Adrenal gland (tissue), 12 donors: ENCODE measurements around the gene VDAC2. TPM values are rescaled to one million over a fixed set of nuclear protein-coding genes. Genes with fewer than 3 reads are reported as not detected.

ENCODE experiments used
- DNase-seq, 7 donors: peaks; one replicate each; pipeline ENCODE4 v3.0.0-alpha.2; 2019 to 2020
- H3K27ac ChIP-seq, 5 donors: fragments of 200-600 bp; sonication (generic) in 4 of 5; 1 replicate in 3 of 5; 2 replicates in 2 of 5; pipeline versions ENCODE4 v1.5.1 to v1.8.0; 2016 to 2020; ENCODE audit warnings: mild to moderate bottlenecking in 1 of 5
- H3K27me3 ChIP-seq: fragments of 200-600 bp; 2 replicates; pipeline ENCODE4 v1.8.0; 2021
- H3K36me3 ChIP-seq, 2 donors: fragments of 200-600 bp; replicated peaks in 1 of 2; 1 replicate in 1 of 2; 2 replicates in 1 of 2; pipeline versions ENCODE4 v1.5.1 to v1.8.0; 2018 to 2022
- H3K4me1 ChIP-seq, 2 donors: fragments of 200-600 bp; replicated peaks in 1 of 2; 1 replicate in 1 of 2; 2 replicates in 1 of 2; pipeline versions ENCODE4 v1.5.1 to v1.8.0; 2018 to 2021
- H3K4me3 ChIP-seq, 4 donors: fragments of 200-600 bp; sonication (generic) in 3 of 4; one replicate each; pipeline ENCODE4 v1.5.1; 2016 to 2018
- H3K9me3 ChIP-seq, 3 donors: fragments of 200-600 bp; sonication (generic) in 1 of 3; replicated peaks in 1 of 3; 1 replicate in 2 of 3; 2 replicates in 1 of 3; pipeline versions ENCODE4 v1.5.1 to v1.8.0; 2016 to 2021
- POLR2A ChIP-seq, 2 donors: fragments of 450-650 bp; IDR thresholded peaks; one replicate each; pipeline ENCODE4 v1.6.1; 2017; ENCODE audit warnings: antibody characterized with exemption in 2 of 2, mild to moderate bottlenecking in 2 of 2, moderate library complexity in 1 of 2
- WGBS, 4 donors: extraction: QIAGEN DNeasy Blood & Tissue Kit in 2 of 4; methylation state at CpG; one replicate each; pipeline versions ENCODE4 v1.1.5 to v1.1.7; 2013 to 2017; 5-methylcytosine and 5-hydroxymethylcytosine counted together
- intact Hi-C, 2 donors: fragments of 100-400 bp; cut with DNase I; formaldehyde crosslinking; loops; one replicate each; pipeline versions ENCODE4 v1.14.1 to v1.15.0; 2022 to 2023
- polyA plus RNA-seq, 3 donors: library from polyadenylated mRNA; stranded (reverse); fragments of 200-250 nt in 2 of 3; fragments of 350-450 nt in 1 of 3; fragmentation: Illumina TruSeq in 1 of 3; extraction: RNeasy Lipid Tissue Mini Kit (QIAGEN cat#74804) in 1 of 3; gene quantifications; one replicate each; pipeline ENCODE4 v1.2.3, GENCODE V29; 2013 to 2014
- total RNA-seq, 9 donors: library from RNA; depleted of rRNA in 4 of 9; stranded (reverse); fragments of >200 nt in 4 of 9; fragments of 120-200 nt in 1 of 9; fragmentation: NEBNext Ultra II Directional in 1 of 9; extraction: Animal tissue kit (Norgen Biotek cat#: 25700) in 1 of 9; gene quantifications; one replicate each; pipeline versions ENCODE4 v1.1.0 to v1.2.4, GENCODE V29; 2013 to 2023
- TF ChIP-seq, protein P1 (sequence below), 6 experiments: fragments of 450-650 bp in 4 of 6; fragments of 200-600 bp in 2 of 6; sonication (generic) in 1 of 6; IDR thresholded peaks; 1 replicate in 5 of 6; 2 replicates in 1 of 6; pipeline versions ENCODE4 v1.5.1 to v1.8.0; 2016 to 2021; ENCODE audit warnings: antibody characterized with exemption in 6 of 6, mild to moderate bottlenecking in 2 of 6, moderate library complexity in 1 of 6
- donor health status: healthy with polysubstance abuse.
- donor health status: Bipolar disorder and iron deficiency.
- donor health status: DM: yes; HTN: yes; CAD: no.
- donor health status: DM: no; HTN: no; CAD: no.
- donor health status: DM: no; HTN: no; CAD: no.
- donor health status: DM: yes; HTN: yes; CAD: no.

Gene VDAC2
- total and polyA plus RNA-seq, 12 donors, result 83.2 to 297 (median 183) TPM

DNA sequence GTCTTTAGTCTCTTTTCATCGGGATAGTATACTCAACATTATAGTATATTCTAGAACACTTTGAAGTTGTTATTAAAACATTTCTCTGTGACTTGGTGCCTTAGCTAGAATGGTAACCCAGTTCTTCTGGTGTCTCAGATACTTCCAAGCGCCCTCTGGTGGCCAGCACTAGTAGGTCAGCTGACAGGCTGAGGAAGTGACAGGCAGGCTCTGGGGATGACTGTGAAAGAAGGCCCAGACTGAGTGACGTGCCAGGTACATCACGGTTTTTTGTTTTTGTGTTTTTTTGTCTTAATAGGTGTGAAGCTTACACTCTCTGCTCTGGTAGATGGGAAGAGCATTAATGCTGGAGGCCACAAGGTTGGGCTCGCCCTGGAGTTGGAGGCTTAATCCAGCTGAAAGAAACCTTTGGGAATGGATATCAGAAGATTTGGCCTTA lies 20.0 kb downstream of the VDAC2 start:
- TF ChIP-seq, protein P1, sequence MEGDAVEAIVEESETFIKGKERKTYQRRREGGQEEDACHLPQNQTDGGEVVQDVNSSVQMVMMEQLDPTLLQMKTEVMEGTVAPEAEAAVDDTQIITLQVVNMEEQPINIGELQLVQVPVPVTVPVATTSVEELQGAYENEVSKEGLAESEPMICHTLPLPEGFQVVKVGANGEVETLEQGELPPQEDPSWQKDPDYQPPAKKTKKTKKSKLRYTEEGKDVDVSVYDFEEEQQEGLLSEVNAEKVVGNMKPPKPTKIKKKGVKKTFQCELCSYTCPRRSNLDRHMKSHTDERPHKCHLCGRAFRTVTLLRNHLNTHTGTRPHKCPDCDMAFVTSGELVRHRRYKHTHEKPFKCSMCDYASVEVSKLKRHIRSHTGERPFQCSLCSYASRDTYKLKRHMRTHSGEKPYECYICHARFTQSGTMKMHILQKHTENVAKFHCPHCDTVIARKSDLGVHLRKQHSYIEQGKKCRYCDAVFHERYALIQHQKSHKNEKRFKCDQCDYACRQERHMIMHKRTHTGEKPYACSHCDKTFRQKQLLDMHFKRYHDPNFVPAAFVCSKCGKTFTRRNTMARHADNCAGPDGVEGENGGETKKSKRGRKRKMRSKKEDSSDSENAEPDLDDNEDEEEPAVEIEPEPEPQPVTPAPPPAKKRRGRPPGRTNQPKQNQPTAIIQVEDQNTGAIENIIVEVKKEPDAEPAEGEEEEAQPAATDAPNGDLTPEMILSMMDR (IDR thresholded peaks at IDR 0.05), result peak; percentile 87 to 94 (median 92)
- TF ChIP-seq POLR2A (IDR thresholded peaks at IDR 0.05), result no peak
- intact Hi-C loops, result loop anchor here (5.0 to 10.0 kb wide), 4 partner anchors 43 to 986 kb away; partner anchors contain the start of gene SAMD8 (in 1 of the 2)
- no peak overlapping the region for H3K4me3 ChIP-seq
- peaks cover 25 to 53% of the 10 kb centered on the region in 2 donors for H3K4me1 ChIP-seq
- whole genome bisulfite sequencing, 4 donors, result 24 to 26% (median 25%) methylated on average over 5 of the region's 5 CpGs
- H3K9me3 ChIP-seq, result no peaks in the 10 kb centered on the region
- peak overlapping the region in 2 of 5 donors; percentile 11 to 35 for H3K27ac ChIP-seq
- no peaks in the 10 kb centered on the region for H3K27me3 ChIP-seq
- peaks cover 0 to 40% of the 10 kb centered on the region in 2 donors for H3K36me3 ChIP-seq
- DNase-seq, result peak; percentile 89 to 98 (median 96)

DNA sequence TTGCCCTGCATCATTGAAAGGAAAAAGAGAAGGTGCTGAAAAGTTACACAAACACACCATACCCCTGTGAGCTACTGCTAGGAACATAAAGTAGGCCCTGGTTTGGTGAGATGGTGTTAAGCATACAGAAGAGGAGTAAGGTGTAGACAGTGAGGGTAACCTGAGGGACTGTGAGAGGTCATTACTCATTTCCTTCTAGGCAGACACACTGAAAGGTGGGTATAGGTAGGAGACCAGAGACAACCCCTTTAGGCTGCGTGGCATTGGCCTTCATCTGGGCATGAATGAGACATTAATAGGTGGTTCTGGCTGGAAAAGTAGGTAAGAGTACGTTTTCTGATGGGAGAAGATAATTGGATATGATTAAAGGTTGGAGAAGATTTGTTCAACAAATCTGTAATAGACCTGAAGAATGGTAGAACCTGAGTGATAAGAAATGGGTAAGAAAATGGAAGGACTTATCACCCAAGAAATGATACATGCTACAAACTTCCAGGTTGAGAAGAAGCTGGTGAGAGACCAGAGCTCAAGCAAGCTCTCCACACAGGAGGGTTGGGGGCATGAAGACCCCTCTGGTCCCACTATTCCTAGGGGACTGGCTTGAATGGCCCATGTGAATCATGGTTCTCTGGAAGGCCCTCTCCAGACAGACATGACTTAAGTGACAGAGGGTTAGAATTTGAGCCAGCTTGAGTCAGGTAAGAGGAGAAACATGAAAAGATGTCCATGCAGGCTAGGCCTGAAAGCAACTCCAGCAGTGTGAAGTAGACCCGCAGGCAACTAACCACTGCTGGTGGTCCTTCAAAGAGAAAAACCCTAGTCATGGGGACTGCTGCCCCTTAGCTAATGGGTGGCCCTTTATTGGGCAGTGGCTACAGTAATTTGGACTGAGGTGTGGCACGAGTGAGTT lies 21.3 kb downstream of the VDAC2 start:
- WGBS, 4 donors, result 81 to 85% (median 84%) methylated on average over 4 of the region's 4 CpGs
- H3K27me3 ChIP-seq, result no peaks in the 10 kb centered on the region
- TF ChIP-seq, protein P1 (IDR thresholded peaks at IDR 0.05), result no peak
- no peak for TF ChIP-seq POLR2A (IDR thresholded peaks at IDR 0.05)
- peaks cover 0 to 37% of the 10 kb centered on the region in 2 donors for H3K36me3 ChIP-seq
- no peak overlapping the region for H3K4me3 ChIP-seq
- no peak overlapping the region for H3K27ac ChIP-seq
- H3K4me1 ChIP-seq, result peaks cover 12 to 40% of the 10 kb centered on the region in 2 donors
- no peaks in the 10 kb centered on the region for H3K9me3 ChIP-seq
- DNase-seq, result no peak
- intact Hi-C loops, result loop anchor here (5.0 to 10.0 kb wide), 4 partner anchors 45 to 987 kb away; partner anchors contain the start of gene SAMD8 (in 1 of the 2)

DNA sequence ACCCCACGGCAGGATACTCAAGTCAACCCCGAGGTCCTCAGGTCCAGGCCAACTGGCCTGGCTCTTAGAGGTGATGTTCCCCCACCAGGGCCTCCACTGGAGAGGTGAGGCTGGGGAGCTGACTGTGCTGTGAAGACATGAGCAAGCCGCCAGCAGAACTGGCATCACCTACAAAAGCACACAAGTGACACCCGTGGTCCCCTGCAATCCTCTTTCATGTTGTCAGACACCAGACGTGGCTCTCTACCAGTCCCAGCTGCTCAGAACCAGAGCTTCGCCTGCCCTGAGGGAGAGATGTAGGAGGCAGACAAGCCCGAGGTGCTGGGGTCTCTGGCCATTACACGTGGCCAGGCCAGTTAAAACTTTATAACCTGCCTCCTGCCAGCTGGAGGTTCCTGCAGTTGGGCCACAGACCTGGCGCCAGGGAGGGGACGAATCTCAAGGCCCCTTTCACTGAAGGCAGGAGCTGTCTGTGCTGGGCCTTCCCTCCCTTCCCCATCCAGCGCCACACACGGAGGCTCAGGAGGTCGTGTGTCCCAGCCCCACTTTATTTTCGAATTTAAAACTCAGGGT lies 22.9 kb downstream of the VDAC2 start:
- Histone ChIP-seq H3K4me3 (peak overlapping the region in 1 of 4 donors; percentile 72), H3K27me3 (no peaks in the 10 kb centered on the region), H3K9me3 (no peaks in the 10 kb centered on the region), H3K4me1 (peaks cover 7 to 25% of the 10 kb centered on the region in 2 donors), H3K27ac (peak overlapping the region; percentile 50 to 88 (median 72)), H3K36me3 (peaks cover 0 to 35% of the 10 kb centered on the region in 2 donors)
- WGBS, 4 donors, result 29 to 60% (median 44%) methylated on average over 8 to 14 of the region's 14 CpGs
- intact Hi-C loops, result loop anchor here (5.0 to 10.0 kb wide), 4 partner anchors 46 to 989 kb away; partner anchors contain the start of gene SAMD8 (in 1 of the 2)
- no peak for TF ChIP-seq POLR2A (IDR thresholded peaks at IDR 0.05)
- TF ChIP-seq, protein P1 (IDR thresholded peaks at IDR 0.05), result no peak
- peak in 5 of 7 donors; percentile 47 to 70 (median 53) for DNase-seq
